Kidney (tissue), 14 donors: ENCODE measurements around the gene PPL. TPM values are rescaled to one million over a fixed set of nuclear protein-coding genes. Genes with fewer than 3 reads are reported as not detected.

ENCODE experiments used
- DNase-seq, 5 donors: peaks; one replicate each; pipeline ENCODE4 v3.0.0-alpha.2; 2013 to 2020
- FAIRE-seq: peaks from 2 replicates; lab custom pipeline; 2012; peaks lifted over from hg19 to GRCh38; lab: Jason Lieb, UNC
- H3K27ac ChIP-seq, 2 donors: one replicate each; pipeline ENCODE4 v1.7.0; 2013; ENCODE audit warnings: low read depth in 2 of 2, low read length in 2 of 2, inconsistent platforms in 1 of 2
- H3K27me3 ChIP-seq: one replicate; pipeline ENCODE4 v1.7.1; 2013; ENCODE audit warnings: low read length, inconsistent platforms; ENCODE audit not compliant: control insufficient read depth, insufficient read depth
- H3K36me3 ChIP-seq, 3 donors: one replicate each; pipeline versions ENCODE4 v1.7.0 to v1.7.1; 2013; ENCODE audit warnings: low read length in 3 of 3, control low read depth in 1 of 3, inconsistent platforms in 1 of 3; ENCODE audit not compliant: insufficient read depth in 3 of 3, control insufficient read depth in 2 of 3
- H3K4me1 ChIP-seq, 3 donors: one replicate each; pipeline versions ENCODE4 v1.7.0 to v1.7.1; 2013; ENCODE audit warnings: low read length in 3 of 3, inconsistent platforms in 1 of 3, low read depth in 1 of 3; ENCODE audit not compliant: control insufficient read depth in 2 of 3, insufficient read depth in 2 of 3
- H3K4me3 ChIP-seq, 3 donors: one replicate each; pipeline versions ENCODE4 v1.7.0 to v1.8.1; 2013; ENCODE audit warnings: low read length in 3 of 3, control low read depth in 1 of 3, inconsistent platforms in 1 of 3
- H3K9ac ChIP-seq, 3 donors: one replicate each; pipeline versions ENCODE4 v1.7.0 to v1.7.1; 2013; ENCODE audit warnings: low read length in 3 of 3, control low read depth in 1 of 3, inconsistent platforms in 1 of 3
- H3K9me3 ChIP-seq, 3 donors: one replicate each; pipeline versions ENCODE4 v1.7.0 to v1.7.1; 2013; ENCODE audit warnings: low read length in 3 of 3, control low read depth in 1 of 3, inconsistent platforms in 1 of 3; ENCODE audit not compliant: control insufficient read depth in 2 of 3, insufficient read depth in 1 of 3
- CTCF ChIP-seq: IDR thresholded peaks from 3 replicates; pipeline ENCODE4 v1.5.1; 2012; ENCODE audit warnings: mild to moderate bottlenecking, moderate library complexity, borderline replicate concordance; ENCODE audit not compliant: insufficient read depth; ENCODE audit errors: extremely low read depth
- intact Hi-C: fragments of 100-400 bp; cut with DNase I; formaldehyde crosslinking; loops from one replicate; pipeline ENCODE4 v1.11.1; 2022
- polyA plus RNA-seq: library from polyadenylated mRNA; stranded (reverse); fragments of 350-450 nt; fragmentation: Illumina TruSeq; extraction: RNeasy Lipid Tissue Mini Kit (QIAGEN cat#74804); gene quantifications from one replicate; pipeline ENCODE4 v1.2.3, GENCODE V29; 2014; ENCODE audit warnings: low read depth, low replicate concordance; ENCODE audit not compliant: insufficient read depth
- total RNA-seq: library from RNA; stranded (reverse); fragmentation: NEBNext Ultra II Directional; extraction: Animal tissue kit (Norgen Biotek cat#: 25700); gene quantifications from one replicate; pipeline ENCODE4 v1.2.1, GENCODE V29; 2021
- donor health status: control.
- donor health status: control.
- donor health status: control.
- donor health status: control.
- donor health status: control.
- donor health status: DM: yes; HTN: yes; CAD: no.
- donor health status: Normal renal cell carcinoma (clear cell type).

Gene PPL
- total and polyA plus RNA-seq, 2 donors from 2014 or later, result 7.7 to 78.4 TPM

- peaks cover 0 to 10% (median 9%) of the 10 kb centered on the region in 3 donors for H3K36me3 ChIP-seq
- no peak for TF ChIP-seq CTCF
- H3K4me1 ChIP-seq, result no peaks in the 10 kb centered on the region
- H3K27me3 ChIP-seq, result no peaks in the 10 kb centered on the region
- no peaks in the 10 kb centered on the region for H3K9me3 ChIP-seq
- no peak overlapping the region for H3K27ac ChIP-seq
- no peak for DNase-seq
- no peak overlapping the region for H3K9ac ChIP-seq
- intact Hi-C loops, result no loop called here
- no peak overlapping the region for H3K4me3 ChIP-seq
- FAIRE-seq, result no peak
Measured at GRCh38 chr16:4891886-4892216, 45.1 kb downstream of the PPL start.

- FAIRE-seq (no peak), DNase-seq (no peak)
- Histone ChIP-seq H3K9ac (no peak overlapping the region), H3K4me1 (no peaks in the 10 kb centered on the region), H3K4me3 (no peak overlapping the region), H3K27me3 (no peaks in the 10 kb centered on the region), H3K27ac (no peak overlapping the region), H3K9me3 (no peaks in the 10 kb centered on the region), H3K36me3 (peaks cover under 1 to 10% (median 10%) of the 10 kb centered on the region in 3 donors)
- TF ChIP-seq CTCF, result no peak
- intact Hi-C loops, result no loop called here
Measured at GRCh38 chr16:4891097-4891885, 45.7 kb downstream of the PPL start.

- Histone ChIP-seq H3K4me1 (no peaks in the 10 kb centered on the region), H3K9me3 (no peaks in the 10 kb centered on the region), H3K4me3 (no peak overlapping the region), H3K27me3 (no peaks in the 10 kb centered on the region), H3K36me3 (peaks cover 3 to 13% (median 10%) of the 10 kb centered on the region in 3 donors), H3K27ac (no peak overlapping the region), H3K9ac (no peak overlapping the region)
- no peak for TF ChIP-seq CTCF
- intact Hi-C loops, result no loop called here
- DNase-seq (no peak), FAIRE-seq (no peak)
Measured at GRCh38 chr16:4890686-4891085, 46.3 kb downstream of the PPL start.

DNA sequence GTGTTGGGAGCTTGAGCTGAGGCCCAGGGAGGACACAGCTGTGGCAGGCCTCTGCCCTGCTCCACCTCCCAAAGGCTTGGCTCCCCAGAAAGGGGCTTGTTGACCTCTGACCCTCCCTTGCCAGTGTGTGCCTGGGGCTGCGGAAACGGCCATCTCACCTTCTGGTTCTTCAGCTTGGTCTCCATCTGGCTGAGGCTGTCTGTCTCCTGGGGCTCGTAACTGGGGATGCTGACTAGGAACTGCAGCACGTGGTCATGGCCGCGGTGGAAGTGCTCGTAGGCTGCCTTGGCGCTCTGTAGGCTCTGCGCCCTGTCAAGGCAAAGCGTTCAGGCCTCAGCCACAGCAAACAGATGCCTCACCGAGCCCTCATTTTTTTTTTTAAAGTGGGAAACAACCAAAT lies 46.9 kb downstream of the PPL start:
- H3K27me3 ChIP-seq, result no peaks in the 10 kb centered on the region
- no peak overlapping the region for H3K9ac ChIP-seq
- no peaks in the 10 kb centered on the region for H3K4me1 ChIP-seq
- H3K36me3 ChIP-seq, result peaks cover 3 to 19% (median 14%) of the 10 kb centered on the region in 3 donors
- no peak for DNase-seq
- intact Hi-C loops, result no loop called here
- no peak for FAIRE-seq
- no peak for TF ChIP-seq CTCF
- H3K27ac ChIP-seq, result no peak overlapping the region
- H3K9me3 ChIP-seq, result no peaks in the 10 kb centered on the region
- H3K4me3 ChIP-seq, result no peak overlapping the region
